Measurements from ENCODE around the gene WASL. TPM values are rescaled to one million over a fixed set of nuclear protein-coding genes. Genes with fewer than 3 reads are reported as not detected.

The WASL gene
- total and polyA plus RNA-seq, 10 of the 15 experiments (the other 5 are each of a cell fraction or from before 2014, with no cell fraction given) = 2.0 to 6.4 (median 3.5) TPM

DNA sequence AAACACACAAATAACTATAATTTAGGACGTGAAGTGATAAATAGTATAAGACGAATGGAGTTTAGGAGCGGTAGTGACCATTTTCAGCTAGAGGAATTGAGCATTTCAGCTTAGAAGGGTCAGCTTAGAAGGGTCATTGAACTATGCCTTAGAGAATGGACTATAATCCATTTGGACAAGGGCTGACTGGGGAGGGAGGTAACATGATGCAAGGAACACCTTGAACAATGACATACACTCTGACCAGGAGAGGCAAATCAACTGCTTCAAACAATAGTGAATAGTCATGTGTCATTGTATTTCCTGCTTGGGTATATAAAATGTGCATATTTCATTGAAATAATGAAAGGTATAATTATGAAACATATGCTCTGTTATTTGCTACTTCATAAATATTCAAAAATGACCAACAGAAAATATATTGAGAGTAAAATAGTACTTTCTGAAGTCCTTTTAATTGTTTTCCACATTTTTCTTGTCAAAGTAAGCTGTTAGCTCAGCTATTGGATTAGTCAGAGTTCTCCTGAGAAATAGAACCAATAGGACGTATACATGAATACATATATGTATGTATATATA, 40.5 kb upstream of the WASL start:
- no peak overlapping the region for H3K27ac ChIP-seq (ENCODE audit: control insufficient read depth, insufficient read depth)
- BruUV-seq (replicated peaks) = no TSS peak
- ChIA-PET CTCF (interaction anchor here (1.0 to 3.0 kb wide), 5 partner anchors 8 to 107 kb away, joined by 3 to 8 read pairs (median 4); no protein-coding TSS in a partner anchor), RAD21 (ENCODE audit: unreplicated experiment) (interaction anchor here (0.6 to 2.3 kb wide), 3 partner anchors 9 to 69 kb away, joined by 3 to 6 read pairs (median 4); no protein-coding TSS in a partner anchor), SMC1A (ENCODE audit: uncharacterized antibody, unreplicated experiment) (interaction anchor here (0.6 to 2.8 kb wide), 5 partner anchors 9 to 165 kb away, joined by 3 to 16 read pairs (median 3); no protein-coding TSS in a partner anchor), POLR2A (no interaction called here)
- H3K27me3 ChIP-seq (replicated peaks in 1 of 2; ENCODE audit: control insufficient read depth in 2 of 2, insufficient read depth in 2 of 2, low read length in 1 of 2) = no peaks in the 10 kb centered on the region
- WGBS (ENCODE audit: insufficient coverage, insufficient replicate concordance, low lambda C conversion rate, missing lambda C conversion rate) = 72% methylated on average over 4 of the region's 4 CpGs
- ATAC-seq = no peak
- no peak for FAIRE-seq
- no peaks in the 10 kb centered on the region; the same call in 2 of the 3 replicates for H3K9me3 ChIP-seq (replicated peaks; ENCODE audit: control insufficient read depth, insufficient read depth, low read length)
- H3K4me2 ChIP-seq (ENCODE audit: control insufficient read depth, insufficient read depth) = no peak overlapping the region
- TF ChIP-seq GATAD2B (conservative IDR thresholded peaks at IDR 0.05; ENCODE audit: low read depth) = no peak
- in situ Hi-C loops (cut with MboI) (no loop called here), intact Hi-C loops (cut with micrococcal nuclease; ENCODE audit: unreplicated experiment) (no loop called here)
- no peak overlapping the region for H3K4me3 ChIP-seq
- no peaks in the 10 kb centered on the region for H3K36me3 ChIP-seq (ENCODE audit: control insufficient read depth in 2 of 2, insufficient read depth in 2 of 2, low read length in 1 of 2)
- no peaks in the 10 kb centered on the region for H3K79me2 ChIP-seq (ENCODE audit: control insufficient read depth, insufficient read depth, low read length)
- no peak for DNase-seq (ENCODE audit: low read depth, low spot score)
- no peaks in the 10 kb centered on the region for H4K20me1 ChIP-seq (ENCODE audit: control insufficient read depth, insufficient read depth)
- H3K9ac ChIP-seq (ENCODE audit: control insufficient read depth, insufficient read depth, low read length) = no peak overlapping the region
- H2AFZ ChIP-seq (ENCODE audit: control insufficient read depth, low read depth, low read length) = no peak overlapping the region
- no peaks in the 10 kb centered on the region for H3K4me1 ChIP-seq (ENCODE audit: control insufficient read depth, insufficient read depth, low read length)

- intact Hi-C loops (cut with micrococcal nuclease; ENCODE audit: unreplicated experiment) = no loop called here
- ChIA-PET CTCF (interaction anchor here (1.0 to 3.0 kb wide), 6 partner anchors 9 to 106 kb away, joined by 3 to 8 read pairs (median 4); no protein-coding TSS in a partner anchor), POLR2A (no interaction called here)
- TF ChIP-seq CREM (IDR thresholded peaks at IDR 0.05; ENCODE audit: low read depth) (no peak), NR2F1 (conservative IDR thresholded peaks at IDR 0.05) (no peak), STAT3 (IDR thresholded peaks at IDR 0.05; ENCODE audit: low read depth, low read length) (no peak), SP1 (IDR thresholded peaks at IDR 0.05; ENCODE audit: low read depth, low read length) (no peak), ZNF207 (IDR thresholded peaks at IDR 0.05; ENCODE audit: borderline replicate concordance) (no peak), TARDBP (IDR thresholded peaks at IDR 0.05; ENCODE audit: borderline replicate concordance) (no peak), SMC3 (IDR thresholded peaks at IDR 0.05; ENCODE audit: borderline replicate concordance, low read length) (no peak), SMAD1 (IDR thresholded peaks at IDR 0.05; ENCODE audit: low read depth, partially characterized antibody) (no peak), LARP7 (IDR thresholded peaks at IDR 0.05) (no peak), WRNIP1 (IDR thresholded peaks at IDR 0.05; ENCODE audit: borderline replicate concordance, low read depth, low read length) (no peak), FOS (IDR thresholded peaks at IDR 0.05; ENCODE audit: borderline replicate concordance, extremely low read depth, insufficient read length) (no peak), BHLHE40 (IDR thresholded peaks at IDR 0.05; ENCODE audit: borderline replicate concordance in 1 of 2, low read depth in 2 of 2, low read length in 1 of 2) (no peak)
- TF ChIP-seq, protein P1, sequence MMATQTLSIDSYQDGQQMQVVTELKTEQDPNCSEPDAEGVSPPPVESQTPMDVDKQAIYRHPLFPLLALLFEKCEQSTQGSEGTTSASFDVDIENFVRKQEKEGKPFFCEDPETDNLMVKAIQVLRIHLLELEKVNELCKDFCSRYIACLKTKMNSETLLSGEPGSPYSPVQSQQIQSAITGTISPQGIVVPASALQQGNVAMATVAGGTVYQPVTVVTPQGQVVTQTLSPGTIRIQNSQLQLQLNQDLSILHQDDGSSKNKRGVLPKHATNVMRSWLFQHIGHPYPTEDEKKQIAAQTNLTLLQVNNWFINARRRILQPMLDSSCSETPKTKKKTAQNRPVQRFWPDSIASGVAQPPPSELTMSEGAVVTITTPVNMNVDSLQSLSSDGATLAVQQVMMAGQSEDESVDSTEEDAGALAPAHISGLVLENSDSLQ (IDR thresholded peaks at IDR 0.05) = no peak
- TF ChIP-seq, protein P2, sequence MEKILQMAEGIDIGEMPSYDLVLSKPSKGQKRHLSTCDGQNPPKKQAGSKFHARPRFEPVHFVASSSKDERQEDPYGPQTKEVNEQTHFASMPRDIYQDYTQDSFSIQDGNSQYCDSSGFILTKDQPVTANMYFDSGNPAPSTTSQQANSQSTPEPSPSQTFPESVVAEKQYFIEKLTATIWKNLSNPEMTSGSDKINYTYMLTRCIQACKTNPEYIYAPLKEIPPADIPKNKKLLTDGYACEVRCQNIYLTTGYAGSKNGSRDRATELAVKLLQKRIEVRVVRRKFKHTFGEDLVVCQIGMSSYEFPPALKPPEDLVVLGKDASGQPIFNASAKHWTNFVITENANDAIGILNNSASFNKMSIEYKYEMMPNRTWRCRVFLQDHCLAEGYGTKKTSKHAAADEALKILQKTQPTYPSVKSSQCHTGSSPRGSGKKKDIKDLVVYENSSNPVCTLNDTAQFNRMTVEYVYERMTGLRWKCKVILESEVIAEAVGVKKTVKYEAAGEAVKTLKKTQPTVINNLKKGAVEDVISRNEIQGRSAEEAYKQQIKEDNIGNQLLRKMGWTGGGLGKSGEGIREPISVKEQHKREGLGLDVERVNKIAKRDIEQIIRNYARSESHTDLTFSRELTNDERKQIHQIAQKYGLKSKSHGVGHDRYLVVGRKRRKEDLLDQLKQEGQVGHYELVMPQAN (conservative IDR thresholded peaks at IDR 0.05) = no peak
Observed at GRCh38 chr7:123788584-123788983, 39.8 kb upstream of the WASL start.

More at GRCh38 chr7:123788584-123788983, 39.8 kb upstream of the WASL start:
- in situ Hi-C loops (cut with MboI) = no loop called here
- RAD21 ChIA-PET (ENCODE audit: unreplicated experiment) = interaction anchor here (0.6 to 2.3 kb wide), 3 partner anchors 10 to 76 kb away, joined by 3 to 6 read pairs (median 6); no protein-coding TSS in a partner anchor
- SMC1A ChIA-PET (ENCODE audit: uncharacterized antibody, unreplicated experiment) = interaction anchor here (1.0 to 2.8 kb wide), 4 partner anchors 9 to 83 kb away, joined by 3 to 16 read pairs (median 5); no protein-coding TSS in a partner anchor
- DNase-seq (ENCODE audit: low read depth, low spot score) (no peak), ATAC-seq (no peak), FAIRE-seq (no peak)
- Histone ChIP-seq H3K4me2 (ENCODE audit: control insufficient read depth, insufficient read depth) (no peak overlapping the region), H3K4me3 (no peak overlapping the region), H4K20me1 (ENCODE audit: control insufficient read depth, insufficient read depth) (no peaks in the 10 kb centered on the region), H3K4me1 (ENCODE audit: control insufficient read depth, insufficient read depth, low read length) (no peaks in the 10 kb centered on the region), H2AFZ (ENCODE audit: control insufficient read depth, low read depth, low read length) (no peak overlapping the region; the same call in 1 of the 2 replicates), H3K27ac (ENCODE audit: control insufficient read depth, insufficient read depth) (no peak overlapping the region), H3K36me3 (ENCODE audit: control insufficient read depth in 2 of 2, insufficient read depth in 2 of 2, low read length in 1 of 2) (no peaks in the 10 kb centered on the region), H3K9me3 (replicated peaks; ENCODE audit: control insufficient read depth, insufficient read depth, low read length) (no peaks in the 10 kb centered on the region), H3K27me3 (replicated peaks in 1 of 2; ENCODE audit: control insufficient read depth in 2 of 2, insufficient read depth in 2 of 2, low read length in 1 of 2) (no peaks in the 10 kb centered on the region), H3K9ac (ENCODE audit: control insufficient read depth, insufficient read depth, low read length) (no peak overlapping the region), H3K79me2 (ENCODE audit: control insufficient read depth, insufficient read depth, low read length) (no peaks in the 10 kb centered on the region)
- no TSS peak for BruUV-seq (replicated peaks)
- 36% methylated on average over 2 of the region's 2 CpGs for WGBS (ENCODE audit: insufficient coverage, insufficient replicate concordance, low lambda C conversion rate, missing lambda C conversion rate)
